IPS-18c (cell line): ENCODE measurements around the gene CACTIN.
A peak's percentile ranks its signal among the peaks of the same experiment; 100 is the strongest.

Experiments
- H3K4me3 ChIP-seq: 2 replicates; pipeline ENCODE4 v1.7.0; 2013; ENCODE audit warnings: low read depth, mild to moderate bottlenecking, low read length, moderate library complexity; ENCODE audit not compliant: insufficient read depth
- H3K9me3 ChIP-seq: one replicate; pipeline ENCODE4 v1.6.1; 2013; ENCODE audit warnings: mild to moderate bottlenecking, low read length, moderate library complexity; ENCODE audit not compliant: control insufficient read depth, insufficient read depth

The CACTIN gene

DNA sequence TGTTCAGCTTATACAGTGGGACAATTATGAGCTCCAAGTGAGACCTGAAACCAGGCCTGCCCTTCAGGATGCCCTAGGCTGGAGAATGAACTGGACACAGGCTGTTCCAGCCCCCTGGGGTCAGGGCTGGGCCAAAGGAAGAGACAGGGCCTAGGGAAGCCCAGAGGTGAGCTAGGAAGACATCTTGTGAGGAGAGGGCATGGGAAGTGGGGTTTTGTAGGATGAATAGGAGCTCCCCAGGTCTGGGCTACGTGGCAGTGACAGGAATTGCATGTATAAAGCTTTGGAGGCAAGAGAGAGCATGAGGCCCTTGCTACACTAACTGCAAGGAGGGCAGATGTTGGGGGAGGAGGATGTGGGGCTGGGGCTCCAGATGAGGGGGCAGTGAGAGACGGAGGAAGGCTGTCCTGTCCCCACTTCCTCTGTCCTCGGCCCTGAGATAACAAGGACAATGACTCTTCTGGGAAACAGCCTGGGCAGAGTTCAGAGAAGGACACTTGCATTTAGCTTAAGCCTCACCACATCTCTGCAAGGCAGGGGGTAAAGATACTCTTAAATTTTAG lies 18.4 kb downstream of the CACTIN start:
- no peak overlapping the region for H3K4me3 ChIP-seq

DNA sequence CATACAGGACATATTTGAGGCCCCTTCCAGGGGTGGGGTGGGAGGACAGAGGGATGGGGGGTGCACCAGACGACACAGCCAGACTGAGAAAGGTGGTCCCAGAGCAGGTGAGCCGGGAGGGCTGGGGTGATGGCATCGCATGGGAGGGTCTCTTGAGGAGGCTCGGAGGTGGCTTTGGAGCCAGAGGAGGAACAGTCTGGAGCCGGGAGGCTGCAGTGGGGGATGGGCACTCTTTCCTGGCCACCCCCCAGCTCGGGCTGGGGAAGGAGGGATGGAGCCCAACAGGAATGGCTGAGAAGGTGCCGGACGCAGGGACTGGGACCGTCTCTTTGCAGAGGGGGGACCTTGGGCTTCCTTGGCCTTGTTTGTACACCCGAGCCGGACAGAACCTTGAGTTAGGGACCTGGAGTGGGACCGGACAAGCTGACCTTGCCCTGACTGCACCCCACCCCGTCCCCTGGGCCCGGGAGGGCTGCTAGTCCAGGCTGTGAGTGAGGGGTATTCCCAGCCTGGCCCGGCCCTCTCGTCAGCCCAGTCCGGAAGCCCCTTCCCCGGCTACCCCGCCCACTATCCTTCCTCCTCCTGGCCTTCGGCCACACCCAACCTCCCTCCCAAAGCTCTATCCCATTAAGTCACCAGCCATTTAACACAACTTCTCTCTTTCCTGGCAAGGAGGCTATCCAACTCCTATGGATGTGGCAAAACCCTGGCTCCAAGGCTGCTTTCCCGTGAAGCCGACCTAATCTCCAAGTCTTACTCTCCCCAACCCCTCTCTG lies 19.1 kb downstream of the CACTIN start:
- no peaks in the 10 kb centered on the region for H3K9me3 ChIP-seq
- H3K4me3 ChIP-seq = peak overlapping the region; percentile 55

More for the DNA sequence above, 18.4 kb downstream of the CACTIN start:
- no peaks in the 10 kb centered on the region for H3K9me3 ChIP-seq

DNA sequence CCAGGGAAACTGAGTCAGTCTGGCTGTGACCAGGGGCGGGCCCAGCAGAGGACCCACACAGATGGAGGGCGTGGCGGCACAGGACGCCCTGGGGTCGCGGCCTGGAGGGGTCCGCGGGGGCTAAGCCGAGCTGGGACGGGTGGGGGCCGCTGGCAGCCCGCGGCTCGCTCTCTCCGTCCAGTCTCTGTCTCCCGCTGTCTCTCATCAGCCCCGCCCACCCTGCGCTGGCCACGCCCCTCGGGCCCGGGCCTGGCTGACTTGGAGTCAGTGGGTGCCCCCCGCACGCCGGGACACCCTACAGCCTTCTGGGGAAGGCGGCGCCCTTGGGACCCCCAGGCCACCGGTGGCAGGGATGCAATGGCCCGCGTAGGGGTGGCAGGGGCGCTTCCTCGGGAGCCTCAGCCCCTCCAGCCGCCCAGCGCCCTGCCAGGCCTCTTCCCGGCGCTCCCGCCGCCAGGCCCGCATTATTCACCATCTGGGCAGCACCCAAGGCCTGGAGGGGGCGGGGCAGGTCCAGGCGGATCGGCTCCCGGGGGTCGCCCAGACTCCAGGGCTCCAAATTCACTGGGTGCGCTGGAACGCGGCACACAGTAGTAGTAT lies 19.8 kb downstream of the CACTIN start, which contains the start of gene TBXA2R:
Gene TBXA2R (minus strand): TSS at position 186 of the 600 bp plus-strand sequence. CDS start 6,241 bp downstream, outside the sequence.
- peak within 1 kb of the TSS; percentile 55 for H3K4me3 ChIP-seq
- H3K9me3 ChIP-seq = no peaks in the 10 kb centered on the region

- peak overlapping the region; percentile 55 for H3K4me3 ChIP-seq
Observed at GRCh38 chr19:3606174-3606689, 20.4 kb downstream of the CACTIN start.

DNA sequence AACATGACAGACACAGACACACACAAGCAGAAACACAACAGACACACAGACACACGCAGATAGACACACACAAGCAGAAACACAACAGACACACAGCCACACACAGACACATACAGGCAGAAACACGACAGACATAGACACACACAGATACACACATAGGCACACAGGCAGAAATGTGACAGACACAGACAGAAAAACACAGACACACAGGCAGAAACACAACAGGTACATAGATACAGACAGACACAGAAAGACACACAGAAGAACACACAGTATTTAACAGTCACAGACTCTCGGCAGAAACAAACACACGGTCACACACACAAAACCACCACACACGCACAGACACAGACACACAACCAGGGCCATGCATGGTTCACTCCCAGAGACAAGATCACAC lies 20.8 kb downstream of the CACTIN start:
- Histone ChIP-seq H3K4me3 (no peak overlapping the region; the same call in 1 of the 2 replicates), H3K9me3 (no peaks in the 10 kb centered on the region)

More at GRCh38 chr19:3606174-3606689, 20.4 kb downstream of the CACTIN start:
- H3K9me3 ChIP-seq = no peaks in the 10 kb centered on the region

DNA sequence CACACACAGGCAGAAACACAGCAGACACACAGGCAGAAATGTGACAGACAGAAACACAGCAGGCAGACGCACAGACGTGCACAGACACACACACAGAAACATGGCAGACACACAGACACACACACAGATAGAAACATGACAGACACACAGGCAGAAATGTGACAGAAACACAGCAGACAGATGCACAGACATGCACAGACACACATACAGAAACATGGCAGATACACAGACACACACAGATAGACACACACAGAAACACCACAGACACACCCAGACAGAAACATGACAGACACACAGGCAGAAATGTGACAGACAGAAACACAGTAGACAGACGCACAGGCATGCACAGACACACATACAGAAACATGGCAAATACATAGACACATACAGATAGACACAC lies 21.2 kb downstream of the CACTIN start:
- no peak overlapping the region for H3K4me3 ChIP-seq

DNA sequence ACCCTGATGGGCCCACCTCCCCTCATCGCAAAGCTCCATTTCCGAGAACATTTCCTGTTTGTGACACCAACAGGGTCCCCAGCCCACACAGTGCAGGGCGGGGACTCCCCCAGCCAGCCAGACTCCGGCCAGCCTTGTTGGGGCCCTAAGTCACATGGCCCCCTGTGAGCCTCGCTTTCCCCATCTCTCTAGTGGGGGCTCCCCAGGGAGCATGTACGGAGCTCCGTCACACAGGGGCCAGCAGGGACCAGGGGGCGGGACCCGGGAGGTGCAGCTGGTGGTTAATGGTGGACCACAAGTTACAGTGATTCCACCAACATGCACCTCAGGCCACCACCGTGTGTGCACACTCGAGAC lies 21.6 kb downstream of the CACTIN start:
- Histone ChIP-seq H3K9me3 (no peaks in the 10 kb centered on the region), H3K4me3 (no peak overlapping the region)

More for the DNA sequence above, 21.2 kb downstream of the CACTIN start:
- H3K9me3 ChIP-seq = no peaks in the 10 kb centered on the region

DNA sequence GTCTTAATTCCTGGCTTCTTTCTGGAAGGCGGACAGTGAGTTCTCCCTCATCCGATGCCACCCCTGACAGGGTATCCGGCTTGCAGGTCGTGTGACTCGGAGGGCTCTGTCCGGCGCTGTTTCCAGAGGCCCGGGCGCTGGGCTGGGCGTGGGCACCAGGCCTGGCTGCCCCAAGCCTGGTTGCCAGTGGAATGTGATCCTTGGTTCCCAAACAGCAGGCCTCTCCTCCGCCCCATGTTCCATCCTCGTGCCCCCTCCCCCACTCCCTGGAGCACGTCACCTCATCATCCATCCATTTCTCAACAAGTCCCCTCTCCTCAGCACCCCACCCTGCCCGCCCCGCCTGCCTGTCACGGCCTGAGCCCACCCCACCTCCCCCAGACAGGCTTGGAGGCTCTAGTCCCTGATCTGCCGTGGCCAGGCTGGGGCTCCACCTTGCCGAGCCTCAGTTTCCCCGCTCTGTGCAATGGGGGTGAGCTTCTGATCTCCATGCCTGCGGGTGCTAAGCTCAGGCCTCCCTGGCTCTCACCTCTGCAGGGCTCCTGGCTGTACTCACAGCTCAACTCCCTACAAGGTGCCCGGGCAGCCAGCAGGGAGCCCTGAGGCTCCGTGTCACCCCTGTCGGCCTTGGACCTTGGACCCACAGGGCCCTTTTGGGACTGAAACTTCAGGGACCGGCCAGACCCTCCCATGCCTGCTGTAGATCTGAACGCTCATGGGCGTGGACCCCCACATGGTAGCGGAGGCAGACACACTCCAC lies 22.2 kb downstream of the CACTIN start:
- Histone ChIP-seq H3K4me3 (no peak overlapping the region), H3K9me3 (no peaks in the 10 kb centered on the region)

DNA sequence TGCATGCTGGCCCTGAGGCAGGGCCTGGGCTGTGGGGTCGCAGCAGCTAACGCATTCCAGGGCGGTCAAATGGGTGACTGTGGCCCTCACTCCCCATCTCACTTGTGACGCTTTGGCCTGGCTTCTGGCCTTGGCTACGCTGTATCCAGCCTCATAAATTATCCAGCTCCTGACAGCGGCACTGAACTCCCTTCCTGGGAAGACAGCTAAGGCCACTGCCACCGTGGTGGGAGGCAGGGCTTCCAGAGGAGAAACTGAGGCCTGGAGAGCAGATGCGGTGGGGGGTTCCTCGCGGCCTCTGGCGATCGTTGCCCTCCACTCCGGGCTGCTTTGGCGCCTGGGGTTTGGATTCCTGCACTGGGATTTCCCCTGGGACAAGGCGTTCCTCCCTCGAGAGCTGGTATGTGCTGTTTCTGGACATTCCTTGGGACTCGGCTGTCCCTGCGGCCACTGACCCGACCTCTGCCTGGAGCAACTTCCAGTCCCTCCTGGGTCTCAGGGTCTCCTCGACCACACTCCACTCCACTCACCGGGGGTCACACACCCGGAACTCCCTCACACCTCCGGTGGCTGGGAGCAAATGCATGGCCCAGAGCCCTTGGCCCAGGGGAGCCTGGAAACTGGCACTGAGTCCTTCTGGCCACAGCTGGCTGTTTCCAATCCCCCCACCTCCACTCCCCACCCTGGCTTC lies 23.3 kb downstream of the CACTIN start:
- H3K9me3 ChIP-seq = no peaks in the 10 kb centered on the region
- no peak overlapping the region for H3K4me3 ChIP-seq

GRCh38 chr19:3601021-3601420 lies 25.6 kb downstream of the CACTIN start:
- no peaks in the 10 kb centered on the region for H3K9me3 ChIP-seq

GRCh38 chr19:3599776-3600187 lies 26.8 kb downstream of the CACTIN start:
- Histone ChIP-seq H3K9me3 (no peaks in the 10 kb centered on the region), H3K4me3 (no peak overlapping the region)

More at GRCh38 chr19:3601021-3601420, 25.6 kb downstream of the CACTIN start:
- no peak overlapping the region for H3K4me3 ChIP-seq

- no peak overlapping the region for H3K4me3 ChIP-seq
- no peaks in the 10 kb centered on the region for H3K9me3 ChIP-seq
Observed at GRCh38 chr19:3595521-3596061, 31.0 kb downstream of the CACTIN start.

- Histone ChIP-seq H3K9me3 (no peaks in the 10 kb centered on the region), H3K4me3 (no peak overlapping the region)
Observed at GRCh38 chr19:3593156-3593555, 33.4 kb downstream of the CACTIN start.

- no peaks in the 10 kb centered on the region for H3K9me3 ChIP-seq
- H3K4me3 ChIP-seq = no peak overlapping the region
Observed at GRCh38 chr19:3591876-3592613, 34.5 kb downstream of the CACTIN start.

DNA sequence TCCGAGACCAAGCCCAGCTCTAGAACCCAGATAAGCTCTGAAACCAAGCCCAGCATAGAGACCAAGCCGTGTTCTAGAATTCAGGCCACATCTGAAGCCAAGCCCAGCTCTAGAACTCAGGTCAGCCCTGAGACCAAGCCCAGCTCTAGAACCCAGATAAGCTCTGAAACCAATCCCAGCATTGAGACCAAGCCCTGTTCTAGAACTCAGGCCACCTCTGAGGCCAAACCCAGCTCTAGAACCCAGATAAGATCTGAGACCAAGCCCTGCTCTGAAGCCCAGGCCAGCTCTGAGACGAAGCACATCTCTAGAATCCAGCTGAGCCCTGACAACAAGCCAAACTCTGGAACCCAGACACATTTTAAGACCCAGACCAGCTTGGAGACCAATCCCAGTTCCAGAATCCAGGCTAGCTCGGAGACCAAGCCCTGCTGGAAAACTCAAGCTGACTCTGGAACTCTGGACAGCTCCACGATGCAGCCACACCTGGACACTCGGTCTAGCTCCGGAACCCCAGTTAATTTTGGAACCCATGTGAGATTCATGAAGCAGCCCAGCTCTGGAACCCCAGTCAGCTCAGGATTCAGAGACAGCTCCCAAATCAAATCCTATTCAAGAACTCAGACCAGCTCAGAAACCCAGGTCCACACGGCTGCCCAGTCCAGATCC lies 35.5 kb downstream of the CACTIN start:
- Histone ChIP-seq H3K9me3 (no peaks in the 10 kb centered on the region), H3K4me3 (no peak overlapping the region)
